VCaP (cell line): ENCODE results near the gene YPEL1.
A peak's percentile ranks its signal among the peaks of the same experiment; 100 is the strongest.

Source experiments
- H3K27ac ChIP-seq: fragments of 450-650 bp; 2 replicates; pipeline ENCODE4 v1.5.1; 2017
- TF ChIP-seq, protein P1 (sequence below): fragments of 450-650 bp; conservative IDR thresholded peaks from 2 replicates; pipeline ENCODE4 v1.5.1; 2017; ENCODE audit warnings: mild to moderate bottlenecking, moderate library complexity

The YPEL1 gene

DNA sequence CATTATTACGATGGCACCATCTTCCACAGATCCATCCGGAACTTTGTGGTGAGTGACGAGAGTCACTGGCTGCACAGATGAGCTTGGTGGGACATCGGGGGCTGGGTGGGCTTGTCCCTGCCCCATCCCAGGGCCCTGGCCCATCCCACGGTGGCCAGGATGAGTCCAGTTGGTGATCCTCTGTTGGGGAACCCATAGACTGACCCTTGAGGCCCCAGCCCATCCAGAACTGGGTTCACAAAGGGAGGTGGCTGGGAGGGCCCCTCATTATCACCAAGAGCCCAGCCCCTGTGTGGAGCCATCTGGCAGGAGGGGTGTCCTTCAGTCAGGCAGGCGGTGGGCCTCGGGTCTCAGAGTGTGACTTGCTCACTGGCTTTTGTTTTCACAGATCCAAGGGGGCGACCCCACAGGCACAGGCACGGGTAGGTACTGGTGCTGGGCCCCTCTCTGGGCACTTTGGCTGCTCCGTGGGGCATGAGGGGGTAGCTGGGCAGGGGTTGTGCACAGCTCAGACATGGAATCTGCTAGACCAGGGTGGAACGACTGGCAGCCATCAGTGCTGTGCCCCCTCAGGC lies 47.8 kb downstream of the YPEL1 start:
- TF ChIP-seq, protein P1, sequence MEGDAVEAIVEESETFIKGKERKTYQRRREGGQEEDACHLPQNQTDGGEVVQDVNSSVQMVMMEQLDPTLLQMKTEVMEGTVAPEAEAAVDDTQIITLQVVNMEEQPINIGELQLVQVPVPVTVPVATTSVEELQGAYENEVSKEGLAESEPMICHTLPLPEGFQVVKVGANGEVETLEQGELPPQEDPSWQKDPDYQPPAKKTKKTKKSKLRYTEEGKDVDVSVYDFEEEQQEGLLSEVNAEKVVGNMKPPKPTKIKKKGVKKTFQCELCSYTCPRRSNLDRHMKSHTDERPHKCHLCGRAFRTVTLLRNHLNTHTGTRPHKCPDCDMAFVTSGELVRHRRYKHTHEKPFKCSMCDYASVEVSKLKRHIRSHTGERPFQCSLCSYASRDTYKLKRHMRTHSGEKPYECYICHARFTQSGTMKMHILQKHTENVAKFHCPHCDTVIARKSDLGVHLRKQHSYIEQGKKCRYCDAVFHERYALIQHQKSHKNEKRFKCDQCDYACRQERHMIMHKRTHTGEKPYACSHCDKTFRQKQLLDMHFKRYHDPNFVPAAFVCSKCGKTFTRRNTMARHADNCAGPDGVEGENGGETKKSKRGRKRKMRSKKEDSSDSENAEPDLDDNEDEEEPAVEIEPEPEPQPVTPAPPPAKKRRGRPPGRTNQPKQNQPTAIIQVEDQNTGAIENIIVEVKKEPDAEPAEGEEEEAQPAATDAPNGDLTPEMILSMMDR = no peak
- no peak overlapping the region for H3K27ac ChIP-seq

DNA sequence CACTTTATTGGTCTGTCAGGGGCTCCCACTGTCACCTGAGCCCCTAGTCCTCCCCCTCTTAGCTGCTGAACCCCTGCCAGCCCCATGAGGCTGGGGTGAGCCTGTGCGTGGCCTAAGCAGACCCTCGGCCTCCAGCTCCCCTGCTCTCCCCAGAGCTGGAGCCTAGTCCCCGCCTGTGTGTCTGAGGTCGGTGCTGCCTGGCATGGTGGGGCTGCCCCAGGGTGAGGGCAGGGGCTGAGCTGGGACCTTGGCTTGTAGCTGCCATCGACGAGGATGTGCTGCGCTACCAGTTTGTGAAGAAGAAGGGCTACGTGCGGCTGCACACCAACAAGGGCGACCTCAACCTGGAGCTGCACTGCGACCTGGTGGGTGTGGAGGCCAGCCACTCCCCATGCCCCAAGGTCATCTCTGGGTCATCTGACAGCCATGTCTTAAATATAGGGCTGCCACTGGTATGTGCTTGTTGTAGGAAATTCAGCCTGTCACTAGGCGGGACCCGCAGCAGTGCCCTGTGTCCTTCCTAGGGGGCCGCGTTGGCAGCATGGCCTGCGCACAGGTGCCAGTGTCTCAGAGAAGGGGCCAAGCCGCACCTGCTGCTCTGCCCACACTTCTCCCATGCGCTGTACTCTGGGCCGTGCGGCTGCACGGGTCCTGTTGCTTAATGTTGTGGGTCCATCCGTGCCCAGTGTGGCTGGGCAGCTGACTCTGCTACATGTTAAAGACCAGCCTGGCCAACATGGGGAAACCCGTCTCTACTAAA lies 48.8 kb downstream of the YPEL1 start:
- TF ChIP-seq, protein P1 = no peak
- H3K27ac ChIP-seq = no peak overlapping the region

DNA sequence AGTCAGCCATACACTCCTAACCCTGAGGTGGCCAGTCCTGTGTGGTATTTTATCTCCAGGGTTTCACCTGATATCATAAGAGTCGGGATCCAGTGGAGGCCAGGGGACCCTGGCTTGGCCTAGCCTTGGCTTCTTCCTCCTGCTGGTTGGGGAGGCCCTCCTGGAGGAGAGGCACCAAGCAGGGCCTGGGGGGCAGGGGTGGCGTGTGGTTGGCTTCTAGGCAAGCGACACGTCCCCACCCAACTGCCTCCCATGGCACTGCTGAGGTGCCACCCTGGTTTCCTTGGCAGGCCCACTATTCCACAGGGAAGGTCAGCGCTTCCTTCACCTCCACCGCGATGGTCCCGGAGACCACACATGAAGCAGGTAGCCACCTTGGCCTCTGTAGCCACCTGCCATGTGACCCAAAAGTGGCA lies 49.4 kb downstream of the YPEL1 start:
- H3K27ac ChIP-seq = no peak overlapping the region
- TF ChIP-seq, protein P1 = no peak

DNA sequence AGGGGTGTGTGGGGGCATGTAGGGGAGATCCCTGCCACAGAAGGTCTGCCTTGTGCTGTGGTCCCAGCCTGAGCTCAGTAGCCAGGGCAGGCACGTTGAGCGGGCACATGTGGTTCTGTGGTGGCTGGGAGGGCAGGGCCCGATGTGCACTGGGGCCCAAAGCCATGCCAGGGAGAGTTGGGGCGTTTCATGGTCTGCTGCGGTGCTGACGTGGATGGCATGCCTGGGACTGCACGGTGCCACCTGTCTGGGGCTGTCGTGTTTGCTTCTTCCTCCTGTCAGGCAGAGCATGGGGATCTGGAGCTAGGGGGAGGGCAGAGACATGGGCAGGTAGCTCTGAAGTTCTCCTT lies 50.5 kb downstream of the YPEL1 start:
- TF ChIP-seq, protein P1 = no peak
- no peak overlapping the region for H3K27ac ChIP-seq

DNA sequence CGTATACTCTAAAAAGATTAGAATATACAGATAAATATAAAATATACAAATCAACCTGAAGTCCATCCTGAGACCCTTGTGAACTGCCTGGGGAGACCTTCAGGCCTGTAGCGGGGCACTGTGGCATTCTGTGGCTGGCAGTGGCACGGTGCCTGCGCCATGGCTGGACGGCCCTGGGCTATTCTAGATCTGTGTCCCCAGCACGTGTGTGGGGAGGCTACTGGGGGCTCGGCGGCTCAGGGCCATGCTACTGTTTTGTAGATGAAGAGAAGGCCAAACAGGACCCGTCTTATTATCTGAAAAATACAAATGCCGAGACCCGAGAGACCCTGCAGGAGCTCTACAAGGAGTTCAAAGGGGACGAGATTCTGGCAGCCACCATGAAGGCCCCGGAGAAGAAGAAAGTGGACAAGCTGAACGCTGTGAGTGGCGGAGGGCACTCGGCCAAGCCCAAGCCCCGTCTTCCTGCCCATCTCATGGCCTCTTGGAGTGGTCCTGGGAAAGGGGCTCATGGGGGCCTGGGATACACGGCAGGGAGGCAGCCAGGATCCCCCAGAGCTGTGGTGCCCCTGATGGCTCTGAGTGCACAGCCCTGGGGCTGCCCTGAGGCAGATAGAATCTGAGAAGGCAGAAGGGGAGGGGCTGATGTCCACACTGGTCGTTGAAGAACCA lies 51.0 kb downstream of the YPEL1 start:
- H3K27ac ChIP-seq = no peak overlapping the region
- TF ChIP-seq, protein P1 = no peak

DNA sequence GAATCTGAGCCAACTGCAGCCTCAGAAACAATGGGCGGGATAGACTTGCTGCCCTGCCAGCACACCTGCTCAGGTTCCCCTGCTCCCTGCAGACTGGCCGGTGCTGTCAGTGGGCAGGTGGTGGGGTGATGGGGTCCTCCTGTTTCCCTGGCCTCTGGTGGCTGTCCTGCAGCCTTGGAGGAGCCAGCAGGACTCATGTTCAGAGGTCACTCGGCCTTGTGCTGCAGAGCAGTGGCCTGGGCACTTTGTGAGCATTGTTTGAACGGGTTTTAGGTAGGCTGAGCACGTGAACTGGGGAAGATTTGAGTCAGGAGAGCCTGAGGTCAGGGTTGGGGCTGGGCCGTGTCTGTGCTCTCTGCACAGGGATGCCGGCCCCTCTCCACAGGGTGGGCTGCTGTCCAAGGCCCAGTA lies 52.2 kb downstream of the YPEL1 start:
- TF ChIP-seq, protein P1 = no peak
- H3K27ac ChIP-seq = no peak overlapping the region

DNA sequence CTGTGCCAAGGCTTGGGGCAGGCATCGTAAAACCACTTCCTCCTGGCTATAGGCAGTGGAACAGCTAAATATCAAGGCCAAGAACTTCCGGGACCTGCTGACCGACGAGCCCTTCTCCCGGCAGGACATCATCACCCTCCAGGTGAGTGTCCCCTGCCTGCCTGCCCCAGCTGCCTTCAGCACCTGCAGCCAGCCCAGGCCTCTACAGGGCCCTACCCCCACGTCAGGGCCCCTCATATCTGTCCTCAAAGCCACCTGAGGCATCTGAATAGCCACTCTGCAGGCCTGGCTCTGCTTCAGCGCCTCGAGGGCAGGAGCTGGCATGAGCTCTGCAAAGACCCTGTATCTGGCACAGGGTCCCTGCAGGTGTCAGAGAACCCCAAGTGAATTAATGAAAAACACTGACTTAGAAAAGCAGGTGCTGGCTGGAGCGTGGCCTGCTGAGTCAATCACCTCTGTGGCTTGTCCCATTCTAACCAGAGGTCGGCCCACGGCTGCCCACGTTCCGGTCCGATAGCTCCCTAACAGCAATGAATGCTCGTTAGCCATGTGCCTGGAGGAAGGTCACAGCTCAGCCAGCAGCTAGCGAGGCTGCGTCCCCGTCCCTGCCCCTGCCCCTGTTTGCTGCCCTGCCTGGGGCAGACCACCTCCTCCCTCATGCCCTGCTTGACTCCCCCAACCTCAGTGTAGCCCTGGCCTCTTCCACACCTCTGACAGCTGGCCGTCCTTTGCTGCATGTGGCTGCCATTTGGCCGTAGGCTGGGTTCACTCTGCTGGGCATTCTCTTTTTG lies 53.0 kb downstream of the YPEL1 start:
- H3K27ac ChIP-seq = peak overlapping the region; percentile 42; the same call in 1 of the 2 replicates
- TF ChIP-seq, protein P1 = no peak
